ENCODE results near the gene FAM193B.

FAM193B gene

GRCh38 chr5:177524539-177524900 lies 29.8 kb downstream of the FAM193B start:
- no peak for TF ChIP-seq FOXP2 (optimal IDR thresholded peaks at IDR 0.05; ENCODE audit: borderline replicate concordance, extremely low read depth, extremely low read length, insufficient read depth)
- no peak for TF ChIP-seq POLR2AphosphoS5 (IDR thresholded peaks at IDR 0.05; ENCODE audit: low read depth, low read length)
- no peak for TF ChIP-seq REST (IDR thresholded peaks at IDR 0.05; ENCODE audit: insufficient read depth in 1 of 2, low read depth in 2 of 2, low read length in 2 of 2)
- TF ChIP-seq TAF1 (IDR thresholded peaks at IDR 0.05; ENCODE audit: borderline replicate concordance, insufficient read depth, low read length) = no peak
- TF ChIP-seq SIN3A (IDR thresholded peaks at IDR 0.05; ENCODE audit: borderline replicate concordance, insufficient read depth, low read length) = no peak

GRCh38 chr5:177523711-177524538 lies 30.4 kb downstream of the FAM193B start:
- no peak for TF ChIP-seq TAF1 (IDR thresholded peaks at IDR 0.05; ENCODE audit: borderline replicate concordance, insufficient read depth, low read length)
- no peak for TF ChIP-seq SIN3A (IDR thresholded peaks at IDR 0.05; ENCODE audit: borderline replicate concordance, insufficient read depth, low read length)
- TF ChIP-seq FOXP2 (optimal IDR thresholded peaks at IDR 0.05; ENCODE audit: borderline replicate concordance, extremely low read depth, extremely low read length, insufficient read depth) = no peak
- TF ChIP-seq REST (IDR thresholded peaks at IDR 0.05; ENCODE audit: insufficient read depth in 1 of 2, low read depth in 2 of 2, low read length in 2 of 2) = no peak
- no peak for TF ChIP-seq POLR2AphosphoS5 (IDR thresholded peaks at IDR 0.05; ENCODE audit: low read depth, low read length)

- TF ChIP-seq REST (IDR thresholded peaks at IDR 0.05; ENCODE audit: insufficient read depth in 1 of 2, low read depth in 2 of 2, low read length in 2 of 2) (no peak), TAF1 (IDR thresholded peaks at IDR 0.05; ENCODE audit: borderline replicate concordance, insufficient read depth, low read length) (no peak), POLR2AphosphoS5 (IDR thresholded peaks at IDR 0.05; ENCODE audit: low read depth, low read length) (0 out of 2 replicates have a peak, but pooled peaks have one; percentile 3), SIN3A (IDR thresholded peaks at IDR 0.05; ENCODE audit: borderline replicate concordance, insufficient read depth, low read length) (no peak)
These were observed 33.3 kb downstream of the FAM193B start for GRCh38 chr5:177520916-177521513.

- TF ChIP-seq POLR2AphosphoS5 (IDR thresholded peaks at IDR 0.05; ENCODE audit: low read depth, low read length) (no peak), REST (IDR thresholded peaks at IDR 0.05; ENCODE audit: insufficient read depth in 1 of 2, low read depth in 2 of 2, low read length in 2 of 2) (no peak), TAF1 (IDR thresholded peaks at IDR 0.05; ENCODE audit: borderline replicate concordance, insufficient read depth, low read length) (no peak), SIN3A (IDR thresholded peaks at IDR 0.05; ENCODE audit: borderline replicate concordance, insufficient read depth, low read length) (no peak), FOXP2 (optimal IDR thresholded peaks at IDR 0.05; ENCODE audit: borderline replicate concordance, extremely low read depth, extremely low read length, insufficient read depth) (no peak)
These were observed 34.1 kb downstream of the FAM193B start for GRCh38 chr5:177520271-177520670.
